ENCODE measurements around the gene BHLHA15.
A peak's percentile ranks its signal among the peaks of the same experiment; 100 is the strongest.

The BHLHA15 gene

GRCh38 chr7:98194186-98194585 lies 17.1 kb upstream of the BHLHA15 start:
- DNase-seq (ENCODE audit: low spot score), result no peak
- no peak for TF ChIP-seq CTCF (IDR thresholded peaks at IDR 0.05; ENCODE audit: extremely low read depth, insufficient read depth, missing control alignments)

GRCh38 chr7:98194672-98195457 lies 16.4 kb upstream of the BHLHA15 start:
- no peak for TF ChIP-seq CTCF (IDR thresholded peaks at IDR 0.05; ENCODE audit: extremely low read depth, insufficient read depth, missing control alignments)
- DNase-seq (ENCODE audit: low spot score), result no peak
- in situ Hi-C loops (cut with MboI; ENCODE audit: low pct_unique_long_range_greater_than_20kb, low sequenced_read_pairs, unreplicated experiment), result no loop called here

More at GRCh38 chr7:98194186-98194585, 17.1 kb upstream of the BHLHA15 start:
- in situ Hi-C loops (cut with MboI; ENCODE audit: low pct_unique_long_range_greater_than_20kb, low sequenced_read_pairs, unreplicated experiment), result no loop called here

GRCh38 chr7:98196706-98197605 lies 14.3 kb upstream of the BHLHA15 start:
- in situ Hi-C loops (cut with MboI; ENCODE audit: low pct_unique_long_range_greater_than_20kb, low sequenced_read_pairs, unreplicated experiment), result no loop called here
- no peak for DNase-seq (ENCODE audit: low spot score)
- no peak for TF ChIP-seq CTCF (IDR thresholded peaks at IDR 0.05; ENCODE audit: extremely low read depth, insufficient read depth, missing control alignments)

- in situ Hi-C loops (cut with MboI; ENCODE audit: low pct_unique_long_range_greater_than_20kb, low sequenced_read_pairs, unreplicated experiment), result no loop called here
- DNase-seq (ENCODE audit: low spot score), result no peak
- no peak for TF ChIP-seq CTCF (IDR thresholded peaks at IDR 0.05; ENCODE audit: extremely low read depth, insufficient read depth, missing control alignments)
Observed at GRCh38 chr7:98199131-98199530, 12.1 kb upstream of the BHLHA15 start.

- DNase-seq (ENCODE audit: low spot score), result peak; percentile 47
- TF ChIP-seq CTCF (IDR thresholded peaks at IDR 0.05; ENCODE audit: extremely low read depth, insufficient read depth, missing control alignments), result no peak
- in situ Hi-C loops (cut with MboI; ENCODE audit: low pct_unique_long_range_greater_than_20kb, low sequenced_read_pairs, unreplicated experiment), result no loop called here
Observed at GRCh38 chr7:98200364-98200763, 10.9 kb upstream of the BHLHA15 start.

GRCh38 chr7:98202367-98203195 lies 8.7 kb upstream of the BHLHA15 start:
- in situ Hi-C loops (cut with MboI; ENCODE audit: low pct_unique_long_range_greater_than_20kb, low sequenced_read_pairs, unreplicated experiment), result no loop called here
- peak; percentile 92 for DNase-seq (ENCODE audit: low spot score)
- TF ChIP-seq CTCF (IDR thresholded peaks at IDR 0.05; ENCODE audit: extremely low read depth, insufficient read depth, missing control alignments), result no peak
